AG04450 (cell line): ENCODE measurements around the gene TPM1. TPM values are rescaled to one million over a fixed set of nuclear protein-coding genes. Genes with fewer than 3 reads are reported as not detected.
A peak's percentile ranks its signal among the peaks of the same experiment; 100 is the strongest.

Experiments
- CTCF ChIA-PET: fragments of 300-600, 350-600 bp; formaldehyde crosslinking; extraction: SDS; loops from one replicate; lab custom pipeline; 2022; ENCODE audit warnings: antibody characterized with exemption, inconsistent platforms; lab: Charles Lee
- POLR2A ChIA-PET: fragments of 350-600 bp; formaldehyde crosslinking; extraction: SDS; loops from one replicate; lab custom pipeline; 2021; ENCODE audit warnings: antibody characterized with exemption, inconsistent platforms; lab: Yijun Ruan, JAX
- DNase-seq: peaks from one replicate; pipeline ENCODE4 v3.0.0-alpha.2; 2011; ENCODE audit warnings: low read depth, low spot score
- H3K27ac ChIP-seq: one replicate; pipeline ENCODE4 v1.5.1; 2012; ENCODE audit warnings: low read depth, low read length, control low read depth
- H3K27me3 ChIP-seq: one replicate; pipeline ENCODE4 v1.6.0; 2012; ENCODE audit warnings: low read length; ENCODE audit not compliant: control insufficient read depth, insufficient read depth
- H3K4me3 ChIP-seq: 2 replicates; pipeline ENCODE4 v1.5.1; 2011; ENCODE audit warnings: mild to moderate bottlenecking, low read depth, low read length, control low read depth
- H3K9me3 ChIP-seq: 2 replicates; pipeline ENCODE4 v1.5.1; 2012; ENCODE audit warnings: low read length; ENCODE audit not compliant: control insufficient read depth, insufficient read depth
- polyA plus RNA-seq: library from polyadenylated mRNA; depleted of rRNA; stranded (reverse); fragments of >200 nt; gene quantifications from 2 replicates; pipeline ENCODE4 v1.2.3, GENCODE V29; 2011
- TF ChIP-seq, protein P1 (sequence below): IDR thresholded peaks from 2 replicates; pipeline ENCODE4 v1.5.1; 2011; ENCODE audit warnings: low read depth, low read length, control low read depth, inconsistent platforms

The TPM1 gene
- polyA plus RNA-seq, 1 experiment: 1,348 TPM

DNA sequence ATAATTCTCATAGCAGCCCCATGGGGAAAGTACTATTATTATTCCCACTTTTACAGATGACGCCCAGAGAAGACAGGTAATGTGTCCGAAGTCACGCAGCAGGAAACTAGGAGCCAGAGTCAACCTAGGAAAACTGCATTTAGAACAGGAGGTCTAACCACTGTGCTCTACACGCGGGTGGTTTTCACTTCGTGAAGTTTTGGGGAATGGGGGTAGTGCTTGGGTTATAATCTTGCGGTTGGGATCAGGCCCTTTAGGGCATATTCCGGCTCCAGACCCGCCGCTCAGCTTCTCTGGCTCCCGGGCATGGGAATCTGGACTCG, 5.2 kb downstream of the TPM1 start:
- no peak for DNase-seq
- TF ChIP-seq, protein P1, sequence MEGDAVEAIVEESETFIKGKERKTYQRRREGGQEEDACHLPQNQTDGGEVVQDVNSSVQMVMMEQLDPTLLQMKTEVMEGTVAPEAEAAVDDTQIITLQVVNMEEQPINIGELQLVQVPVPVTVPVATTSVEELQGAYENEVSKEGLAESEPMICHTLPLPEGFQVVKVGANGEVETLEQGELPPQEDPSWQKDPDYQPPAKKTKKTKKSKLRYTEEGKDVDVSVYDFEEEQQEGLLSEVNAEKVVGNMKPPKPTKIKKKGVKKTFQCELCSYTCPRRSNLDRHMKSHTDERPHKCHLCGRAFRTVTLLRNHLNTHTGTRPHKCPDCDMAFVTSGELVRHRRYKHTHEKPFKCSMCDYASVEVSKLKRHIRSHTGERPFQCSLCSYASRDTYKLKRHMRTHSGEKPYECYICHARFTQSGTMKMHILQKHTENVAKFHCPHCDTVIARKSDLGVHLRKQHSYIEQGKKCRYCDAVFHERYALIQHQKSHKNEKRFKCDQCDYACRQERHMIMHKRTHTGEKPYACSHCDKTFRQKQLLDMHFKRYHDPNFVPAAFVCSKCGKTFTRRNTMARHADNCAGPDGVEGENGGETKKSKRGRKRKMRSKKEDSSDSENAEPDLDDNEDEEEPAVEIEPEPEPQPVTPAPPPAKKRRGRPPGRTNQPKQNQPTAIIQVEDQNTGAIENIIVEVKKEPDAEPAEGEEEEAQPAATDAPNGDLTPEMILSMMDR: no peak
- Histone ChIP-seq H3K9me3 (no peaks in the 10 kb centered on the region; the same call in 1 of the 2 replicates), H3K27me3 (no peaks in the 10 kb centered on the region), H3K4me3 (peak overlapping the region; percentile 94), H3K27ac (peak overlapping the region; percentile 74)
- ChIA-PET CTCF (interaction anchor here (0.6 to 6.0 kb wide), 60 partner anchors 9 to 460 kb away, joined by 3 to 69 read pairs (median 4); no protein-coding TSS in a partner anchor), POLR2A (interaction anchor here (0.6 to 3.1 kb wide), 19 partner anchors 10 to 419 kb away, joined by 3 to 21 read pairs (median 4); partner anchors contain the start of genes APH1B and RPS27L)

DNA sequence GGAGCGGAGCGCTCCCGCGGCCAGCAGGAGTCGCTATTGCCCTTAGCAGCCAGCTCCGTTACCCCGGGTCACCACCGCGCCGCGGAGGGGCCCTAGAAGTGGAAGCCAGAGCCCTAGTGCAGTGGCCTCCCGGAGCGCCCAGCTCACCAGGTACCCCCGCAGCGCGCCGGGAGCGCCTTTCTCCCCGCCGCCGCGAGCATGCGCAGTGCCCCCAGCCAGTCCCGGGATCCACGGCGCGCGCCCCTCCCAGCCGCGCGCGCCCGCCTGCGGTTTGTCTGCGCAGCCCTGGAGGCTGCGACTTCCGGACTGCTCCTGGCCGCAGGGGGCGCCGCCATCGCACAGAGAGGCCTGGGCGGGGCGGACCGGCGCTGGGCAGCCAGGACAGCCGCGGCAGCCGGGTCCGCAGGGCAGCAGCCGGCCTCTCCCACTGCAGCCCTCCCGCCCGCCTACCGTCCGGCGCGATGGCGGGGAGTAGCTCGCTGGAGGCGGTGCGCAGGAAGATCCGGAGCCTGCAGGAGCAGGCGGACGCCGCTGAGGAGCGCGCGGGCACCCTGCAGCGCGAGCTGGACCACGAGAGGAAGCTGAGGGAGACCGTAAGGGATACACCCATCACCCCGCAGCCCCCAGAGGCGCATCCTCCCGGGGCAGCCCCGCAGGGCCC, 5.7 kb downstream of the TPM1 start:
- ChIA-PET CTCF (interaction anchor here (0.6 to 6.0 kb wide), 63 partner anchors 9 to 460 kb away, joined by 3 to 69 read pairs (median 4); no protein-coding TSS in a partner anchor), POLR2A (interaction anchor here (0.6 to 3.1 kb wide), 19 partner anchors 9 to 419 kb away, joined by 3 to 21 read pairs (median 4); partner anchors contain the start of genes APH1B and RPS27L)
- H3K27ac ChIP-seq: peak overlapping the region; percentile 84
- H3K9me3 ChIP-seq: no peaks in the 10 kb centered on the region; the same call in 1 of the 2 replicates
- TF ChIP-seq, protein P1: peak; percentile 94
- DNase-seq: peak; percentile 88
- H3K4me3 ChIP-seq: peak overlapping the region; percentile 94
- H3K27me3 ChIP-seq: no peaks in the 10 kb centered on the region

DNA sequence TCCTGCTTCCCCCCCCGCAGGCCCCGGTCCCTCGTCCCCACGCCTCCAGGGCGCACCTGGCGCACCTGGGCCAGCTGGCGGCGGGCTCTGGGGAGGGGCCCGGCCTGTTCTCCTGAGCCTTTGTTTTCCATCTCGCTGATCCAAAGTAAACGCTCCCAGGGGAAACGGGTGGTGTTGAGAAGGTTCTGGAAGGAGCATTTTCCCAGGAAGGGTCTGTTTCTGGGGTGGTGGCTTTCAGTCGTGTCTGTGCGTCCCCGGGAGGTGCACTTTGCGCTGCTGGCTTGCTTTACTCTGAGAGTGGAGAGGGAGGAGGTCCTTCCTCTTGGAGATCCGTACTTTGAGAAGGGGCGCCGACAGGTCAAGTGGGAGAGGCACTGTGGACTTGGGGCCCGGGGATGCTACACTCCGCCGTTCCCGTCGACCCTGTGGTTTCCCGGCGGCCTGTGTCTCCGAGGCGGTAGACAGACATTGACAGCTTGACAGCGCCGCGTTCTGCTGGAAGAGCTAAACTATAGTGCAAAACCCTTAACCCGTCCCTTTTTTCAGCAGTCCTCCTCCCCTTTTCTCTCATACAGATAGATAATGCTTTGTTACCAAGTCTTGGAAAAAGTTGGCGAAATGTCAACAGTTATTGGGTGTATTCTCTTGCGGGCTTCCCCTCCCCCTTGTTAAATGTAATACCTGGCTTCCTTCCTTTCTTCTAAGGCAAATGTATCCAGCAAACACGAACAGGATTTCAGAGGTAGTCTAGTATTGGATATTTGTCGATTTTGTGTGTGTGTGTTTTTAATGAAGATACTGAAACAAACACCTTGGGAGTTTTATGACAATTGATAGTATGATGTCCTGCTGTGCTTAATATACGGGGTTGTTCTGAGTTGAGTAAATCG, 6.5 kb downstream of the TPM1 start:
- TF ChIP-seq, protein P1: no peak
- DNase-seq: no peak
- Histone ChIP-seq H3K4me3 (peak overlapping the region; percentile 94), H3K9me3 (no peaks in the 10 kb centered on the region; the same call in 1 of the 2 replicates), H3K27me3 (no peaks in the 10 kb centered on the region), H3K27ac (peak overlapping the region; percentile 84)
- ChIA-PET POLR2A (interaction anchor here (1.1 to 3.1 kb wide), 10 partner anchors 8 to 267 kb away, joined by 3 to 21 read pairs (median 10); partner anchors contain the start of gene RPS27L), CTCF (interaction anchor here (0.6 to 6.0 kb wide), 23 partner anchors 8 to 354 kb away, joined by 3 to 69 read pairs (median 6); no protein-coding TSS in a partner anchor)

DNA sequence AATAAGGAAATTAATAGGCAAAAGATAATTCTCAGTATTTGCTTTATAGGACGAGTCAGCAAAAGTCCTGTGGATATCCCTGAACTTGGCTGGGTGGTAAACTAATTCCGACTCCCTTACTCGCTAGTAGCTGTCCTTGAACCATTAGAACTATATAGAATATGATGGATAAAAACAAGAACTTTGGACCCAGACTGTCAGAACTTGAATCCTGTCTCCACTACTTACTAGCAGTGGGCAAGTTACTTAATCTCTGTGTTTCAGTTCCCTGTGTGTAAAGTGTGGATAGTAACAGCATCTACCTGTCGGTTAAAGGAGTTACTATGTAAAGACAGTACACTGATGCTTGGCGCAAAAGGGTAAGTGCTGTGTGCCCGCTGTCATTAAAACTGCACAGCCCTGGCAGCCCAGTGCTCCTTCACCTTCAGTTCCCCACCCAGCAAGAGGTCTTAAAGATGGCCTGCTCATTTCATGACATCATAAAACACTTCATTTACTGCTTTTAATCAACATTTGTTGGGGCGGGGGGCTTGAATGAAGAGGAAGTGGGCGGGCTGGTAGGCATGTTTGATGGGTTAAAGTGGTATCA, 7.3 kb downstream of the TPM1 start:
- ChIA-PET POLR2A (interaction anchor here (0.6 to 3.1 kb wide), 6 partner anchors 16 to 85 kb away, joined by 3 to 21 read pairs (median 8); no protein-coding TSS in a partner anchor), CTCF (interaction anchor here (0.6 to 6.0 kb wide), 3 partner anchors 44 to 267 kb away, joined by 3 to 69 read pairs (median 3); no protein-coding TSS in a partner anchor)
- no peaks in the 10 kb centered on the region; the same call in 1 of the 2 replicates for H3K9me3 ChIP-seq
- no peaks in the 10 kb centered on the region for H3K27me3 ChIP-seq
- peak overlapping the region; percentile 40 for H3K27ac ChIP-seq
- no peak for DNase-seq
- peak overlapping the region; percentile 94 for H3K4me3 ChIP-seq
- TF ChIP-seq, protein P1: no peak
